Colonic mucosa (tissue), 4 donors: ENCODE results near the gene CLIP3. TPM values are rescaled to one million over a fixed set of nuclear protein-coding genes. Genes with fewer than 3 reads are reported as not detected.
"Not testable (repeated sequence)": the region's sequence is repeated elsewhere in the genome, so short reads cannot be mapped to it uniquely, and the experiment has no call there.

Source experiments
- DNase-seq: peaks from one replicate; pipeline ENCODE4 v3.0.0-alpha.2; 2020
- H3K27ac ChIP-seq: fragments of 200-600 bp; one replicate; pipeline ENCODE4 v1.8.0; 2021
- H3K27me3 ChIP-seq: fragments of 200-600 bp; one replicate; pipeline ENCODE4 v1.8.0; 2021
- H3K36me3 ChIP-seq: fragments of 200-600 bp; one replicate; pipeline ENCODE4 v1.8.0; 2021
- H3K4me1 ChIP-seq: fragments of 200-600 bp; one replicate; pipeline ENCODE4 v1.8.0; 2021; ENCODE audit warnings: mild to moderate bottlenecking
- H3K4me3 ChIP-seq: fragments of 200-600 bp; one replicate; pipeline ENCODE4 v1.8.0; 2021
- H3K9ac ChIP-seq, 2 donors: one replicate each; pipeline ENCODE4 v1.7.0; 2013; ENCODE audit warnings: control low read depth in 2 of 2, low read depth in 2 of 2, low read length in 2 of 2
- H3K9me3 ChIP-seq: fragments of 200-600 bp; one replicate; pipeline ENCODE4 v1.8.0; 2021
- CTCF ChIP-seq: fragments of 200-600 bp; IDR thresholded peaks from one replicate; pipeline ENCODE4 v1.8.0; 2022; ENCODE audit warnings: antibody characterized with exemption, mild to moderate bottlenecking
- intact Hi-C: fragments of 100-400 bp; cut with DNase I; formaldehyde crosslinking; loops from one replicate; pipeline ENCODE4 v1.14.1; 2022
- total RNA-seq, 2 donors: library from RNA; stranded (reverse); fragmentation: NEBNext Ultra II Directional in 1 of 2; extraction: Animal tissue kit (Norgen Biotek cat#: 25700) in 1 of 2; gene quantifications; one replicate each; pipeline ENCODE4 v1.2.1, GENCODE V29; 2021
- donor health status: healthy.
- donor health status: DM: no; HTN: no; CAD: no.
- donor health status: DM: no; HTN: no; CAD: no.

Gene CLIP3
- total RNA-seq, 2 donors from 2014 or later: 3.4 to 11.7 TPM

GRCh38 chr19:35988824-35989223 is 43.8 kb downstream of the CLIP3 start:
- H3K4me1 ChIP-seq: no peaks in the 10 kb centered on the region
- no peak overlapping the region for H3K9ac ChIP-seq
- H3K36me3 ChIP-seq: no peaks in the 10 kb centered on the region
- TF ChIP-seq CTCF: no peak
- H3K4me3 ChIP-seq: no peak overlapping the region
- H3K27ac ChIP-seq: no peak overlapping the region
- peaks cover 10% of the 10 kb centered on the region for H3K27me3 ChIP-seq
- DNase-seq: no peak
- intact Hi-C loops: no loop called here
- no peaks in the 10 kb centered on the region for H3K9me3 ChIP-seq

- Histone ChIP-seq H3K27ac (no peak overlapping the region), H3K36me3 (no peaks in the 10 kb centered on the region), H3K27me3 (peaks cover 10% of the 10 kb centered on the region), H3K9me3 (no peaks in the 10 kb centered on the region), H3K4me1 (no peaks in the 10 kb centered on the region), H3K4me3 (no peak overlapping the region), H3K9ac (no peak overlapping the region)
- intact Hi-C loops: no loop called here
- DNase-seq: no peak
- no peak for TF ChIP-seq CTCF
Measured at GRCh38 chr19:35987571-35987896, 45.1 kb downstream of the CLIP3 start.

- H3K36me3 ChIP-seq: no peaks in the 10 kb centered on the region
- no peak overlapping the region for H3K9ac ChIP-seq
- peak; percentile 40 for DNase-seq
- no peaks in the 10 kb centered on the region for H3K9me3 ChIP-seq
- H3K27ac ChIP-seq: no peak overlapping the region
- H3K4me3 ChIP-seq: peak overlapping the region; percentile 17
- H3K27me3 ChIP-seq: peaks cover 10% of the 10 kb centered on the region
- intact Hi-C loops: no loop called here
- TF ChIP-seq CTCF: no peak
- no peaks in the 10 kb centered on the region for H3K4me1 ChIP-seq
Measured at GRCh38 chr19:35986664-35987570, 45.8 kb downstream of the CLIP3 start.

GRCh38 chr19:35986111-35986510 is 46.6 kb downstream of the CLIP3 start:
- Histone ChIP-seq H3K27ac (no peak overlapping the region), H3K4me1 (no peaks in the 10 kb centered on the region), H3K9ac (no peak overlapping the region), H3K36me3 (no peaks in the 10 kb centered on the region), H3K9me3 (no peaks in the 10 kb centered on the region), H3K4me3 (no peak overlapping the region), H3K27me3 (peaks cover 10% of the 10 kb centered on the region)
- TF ChIP-seq CTCF: no peak
- intact Hi-C loops: no loop called here
- no peak for DNase-seq

- no peaks in the 10 kb centered on the region for H3K9me3 ChIP-seq
- TF ChIP-seq CTCF: no peak
- no peak overlapping the region for H3K4me3 ChIP-seq
- no peaks in the 10 kb centered on the region for H3K36me3 ChIP-seq
- no peak for DNase-seq
- intact Hi-C loops: no loop called here
- no peaks in the 10 kb centered on the region for H3K4me1 ChIP-seq
- no peak overlapping the region for H3K9ac ChIP-seq
- H3K27ac ChIP-seq: no peak overlapping the region
- peaks cover 10% of the 10 kb centered on the region for H3K27me3 ChIP-seq
Measured at GRCh38 chr19:35983177-35983576, 49.5 kb downstream of the CLIP3 start.

DNA sequence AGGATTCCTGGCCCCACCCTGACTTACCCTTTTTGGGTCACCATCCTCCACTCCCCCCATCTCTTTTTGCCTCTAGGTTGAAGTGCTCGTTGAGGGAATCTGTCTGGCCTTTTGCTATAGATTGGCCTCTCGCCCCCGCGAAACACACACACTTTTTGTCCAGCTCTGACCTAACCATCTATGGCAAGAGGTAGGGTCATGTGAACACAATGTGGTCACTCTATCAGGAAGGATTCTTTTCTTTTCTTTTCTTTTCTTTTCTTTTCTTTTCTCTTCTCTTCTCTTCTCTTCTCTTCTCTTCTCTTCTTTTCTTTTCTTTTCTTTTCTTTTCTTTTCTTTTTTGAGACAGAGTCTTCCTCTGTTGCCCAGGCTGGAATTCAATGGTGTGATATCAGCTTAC is 51.7 kb downstream of the CLIP3 start:
- H3K9ac ChIP-seq, H3K27me3 ChIP-seq, H3K4me3 ChIP-seq, H3K36me3 ChIP-seq, H3K9me3 ChIP-seq, DNase-seq, intact Hi-C loops, H3K27ac ChIP-seq, H3K4me1 ChIP-seq: not testable (repeated sequence)
